Type B pancreatic cell (in vitro differentiated cells): ENCODE results near the gene SRPK2. TPM values are rescaled to one million over a fixed set of nuclear protein-coding genes. Genes with fewer than 3 reads are reported as not detected.

Experiments used
- DNase-seq: peaks from one replicate; pipeline ENCODE4 v3.0.0; 2021; ENCODE audit warnings: mixed read lengths; ENCODE audit not compliant: unreplicated experiment; ENCODE audit errors: extremely low spot score
- H3K27ac Mint-ChIP-seq: 2 replicates; pipeline ENCODE4 v1.8.0; 2021; ENCODE audit warnings: mild to moderate bottlenecking, mixed read lengths
- H3K27me3 Mint-ChIP-seq: 2 replicates; pipeline ENCODE4 v1.8.0; 2021; ENCODE audit warnings: mixed read lengths
- H3K36me3 Mint-ChIP-seq: 2 replicates; pipeline ENCODE4 v1.8.0; 2021; ENCODE audit warnings: mixed read lengths
- H3K4me1 Mint-ChIP-seq: one replicate; pipeline ENCODE4 v1.8.0; 2021; ENCODE audit warnings: mixed read lengths; ENCODE audit not compliant: unreplicated experiment
- H3K4me3 Mint-ChIP-seq: 2 replicates; pipeline ENCODE4 v1.8.0; 2021; ENCODE audit warnings: mild to moderate bottlenecking, mixed read lengths
- H3K9me3 Mint-ChIP-seq: 2 replicates; pipeline ENCODE4 v1.8.0; 2021; ENCODE audit warnings: mixed read lengths
- CTCF ChIP-seq: fragments of 200-600 bp; sonication (generic); conservative IDR thresholded peaks from 2 replicates; pipeline ENCODE4 v1.5.0; 2021; ENCODE audit warnings: antibody characterized with exemption, mild to moderate bottlenecking
- total RNA-seq: library from RNA; stranded (reverse); gene quantifications from 2 replicates; pipeline ENCODE4 v1.2.1, GENCODE V29; 2021; ENCODE audit warnings: low replicate concordance

Gene SRPK2
- total RNA-seq, 1 donor from 2014 or later, result 36.0 TPM

DNA sequence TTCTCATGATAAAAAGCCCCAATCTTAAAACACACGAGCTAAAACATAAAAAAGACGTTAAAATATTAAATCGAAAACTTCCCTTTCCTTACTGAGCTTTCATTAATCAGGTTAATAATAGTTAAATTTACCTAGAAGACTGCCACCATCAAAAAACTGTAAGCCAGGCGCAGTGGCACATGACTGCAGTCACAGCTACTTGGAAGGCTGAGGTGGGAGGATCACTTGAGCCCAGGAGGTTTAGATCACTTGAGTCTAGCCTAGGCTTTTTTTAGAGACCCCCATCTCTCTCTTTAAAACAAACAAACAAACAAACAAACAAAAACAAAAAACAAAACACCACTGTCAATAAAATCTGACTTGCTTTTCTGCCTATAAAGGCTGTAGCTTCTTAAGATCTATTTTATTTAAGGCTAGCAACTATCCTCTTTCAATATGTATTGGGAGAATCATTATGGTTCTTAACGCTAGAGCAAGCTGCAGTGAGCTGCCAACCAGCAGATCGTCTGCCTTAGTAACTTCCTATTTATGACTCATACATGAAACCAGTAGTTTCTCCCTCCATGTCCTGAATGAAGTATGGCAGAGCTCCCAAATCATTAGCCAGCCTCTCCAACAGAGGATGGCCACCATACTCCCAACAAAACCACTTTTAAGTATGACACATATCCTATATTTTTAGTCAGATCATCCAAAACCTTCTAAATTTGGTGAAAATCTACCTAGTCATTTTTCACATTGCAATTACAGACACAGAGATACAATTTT is 163.7 kb downstream of the SRPK2 start:
- TF ChIP-seq CTCF, result no peak
- Mint-ChIP-seq H3K27me3 (no peaks in the 10 kb centered on the region), H3K4me3 (no peak overlapping the region), H3K27ac (peak overlapping the region; percentile 70), H3K9me3 (peaks cover 5% of the 10 kb centered on the region), H3K36me3 (peaks cover 7% of the 10 kb centered on the region), H3K4me1 (peaks cover 13% of the 10 kb centered on the region)
- DNase-seq, result no peak

- DNase-seq, result no peak
- no peak for TF ChIP-seq CTCF
- no peaks in the 10 kb centered on the region for H3K27me3 Mint-ChIP-seq
- peaks cover 5% of the 10 kb centered on the region for H3K9me3 Mint-ChIP-seq
- H3K4me3 Mint-ChIP-seq, result no peak overlapping the region
- H3K4me1 Mint-ChIP-seq, result peaks cover 18% of the 10 kb centered on the region
- peaks cover 7% of the 10 kb centered on the region for H3K36me3 Mint-ChIP-seq
- H3K27ac Mint-ChIP-seq, result peak overlapping the region; percentile 8
Measured at GRCh38 chr7:105222953-105223352, 165.8 kb downstream of the SRPK2 start.

GRCh38 chr7:105219771-105220160 is 169.0 kb downstream of the SRPK2 start:
- peaks cover 19% of the 10 kb centered on the region for H3K4me1 Mint-ChIP-seq
- DNase-seq, result no peak
- H3K9me3 Mint-ChIP-seq, result no peaks in the 10 kb centered on the region

DNA sequence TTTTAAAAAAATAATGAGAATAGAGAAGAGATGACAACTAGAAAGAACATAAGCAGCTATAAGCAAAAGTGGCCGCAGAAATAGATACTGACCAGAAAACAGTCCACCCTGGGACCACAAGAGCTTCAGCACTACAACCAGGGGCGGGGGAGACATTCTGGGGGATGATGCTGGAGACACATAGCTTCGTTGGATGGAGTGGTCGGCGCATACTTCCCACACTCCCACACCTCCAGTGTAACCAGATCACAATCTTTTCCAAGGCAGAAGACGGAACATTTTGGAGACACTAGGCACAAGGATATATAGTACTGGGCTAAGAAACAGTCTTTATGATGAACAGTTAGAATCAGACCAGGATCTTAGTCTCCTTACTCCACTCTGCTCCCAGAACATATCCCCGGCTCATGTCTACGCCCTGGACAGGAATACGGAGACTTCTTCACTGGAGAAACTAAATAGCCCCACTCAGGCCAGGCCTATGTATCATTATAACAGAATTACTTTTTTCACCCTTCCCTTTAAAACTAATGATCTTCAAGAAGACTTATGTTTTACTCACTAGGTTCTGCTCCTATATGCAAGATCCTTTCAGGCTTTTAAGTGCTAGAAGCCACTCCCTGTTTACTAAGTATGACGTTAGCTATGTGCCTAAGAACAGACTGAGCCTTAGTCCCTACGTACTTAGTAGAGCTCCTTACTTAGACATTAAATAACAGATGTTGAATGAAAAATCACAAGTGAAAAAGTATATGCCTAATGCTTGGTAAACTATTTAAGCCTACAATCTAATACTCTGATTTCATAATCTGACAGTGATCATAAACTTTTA is 169.6 kb downstream of the SRPK2 start:
- DNase-seq, result no peak
- no peak overlapping the region for H3K4me3 Mint-ChIP-seq
- H3K27me3 Mint-ChIP-seq, result no peaks in the 10 kb centered on the region
- peaks cover 4% of the 10 kb centered on the region for H3K36me3 Mint-ChIP-seq
- H3K9me3 Mint-ChIP-seq, result no peaks in the 10 kb centered on the region
- TF ChIP-seq CTCF, result no peak
- peak overlapping the region; percentile 54 for H3K27ac Mint-ChIP-seq
- H3K4me1 Mint-ChIP-seq, result peaks cover 19% of the 10 kb centered on the region

More at GRCh38 chr7:105219771-105220160, 169.0 kb downstream of the SRPK2 start:
- peak overlapping the region; percentile 54 for H3K27ac Mint-ChIP-seq
- no peak overlapping the region for H3K4me3 Mint-ChIP-seq
- no peaks in the 10 kb centered on the region for H3K27me3 Mint-ChIP-seq
- TF ChIP-seq CTCF, result no peak
- peaks cover 4% of the 10 kb centered on the region for H3K36me3 Mint-ChIP-seq

DNA sequence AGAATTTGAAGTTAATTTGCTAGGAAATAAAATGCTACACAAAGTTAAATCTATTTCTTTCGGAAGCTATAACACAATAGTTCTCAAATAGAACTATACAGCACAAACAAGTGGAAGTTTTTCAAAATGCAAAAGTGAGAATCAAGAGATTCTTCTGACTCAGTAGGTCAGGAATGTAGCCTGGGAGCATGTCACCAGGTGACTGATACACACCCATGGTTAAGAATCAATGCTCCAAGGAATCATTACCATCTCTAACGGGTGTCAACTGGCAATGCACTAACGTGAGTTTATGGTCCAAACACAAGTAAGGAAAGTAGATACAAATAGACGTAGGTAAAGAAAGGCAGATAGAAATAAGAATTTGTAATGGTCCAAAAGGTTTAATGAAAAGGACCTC is 170.5 kb downstream of the SRPK2 start:
- Mint-ChIP-seq H3K4me3 (peak overlapping the region; percentile 26), H3K27me3 (no peaks in the 10 kb centered on the region), H3K9me3 (no peaks in the 10 kb centered on the region), H3K27ac (peak overlapping the region; percentile 69), H3K4me1 (peaks cover 15% of the 10 kb centered on the region), H3K36me3 (peaks cover 4% of the 10 kb centered on the region)
- DNase-seq, result no peak
- no peak for TF ChIP-seq CTCF
